DND-41 (cell line): ENCODE data around the gene SHISA6.

Source experiments
- ATAC-seq: fragments of 200-7000 bp; cut with Tn5 transposase; 3 replicates; pipeline ENCODE4 v1.9.1; 2021; ENCODE audit warnings: low read depth; ENCODE audit not compliant: insufficient read depth
- DNase-seq: peaks from one replicate; pipeline ENCODE4 v3.0.0-alpha.2; 2020
- H2AFZ ChIP-seq: 2 replicates; pipeline ENCODE4 v1.6.0; 2012; ENCODE audit warnings: low read depth, low read length
- H3K27ac ChIP-seq: 2 replicates; pipeline ENCODE4 v1.5.1; 2012; ENCODE audit warnings: low read length, inconsistent platforms
- H3K27me3 ChIP-seq: fragments of 200-600 bp; sonication (generic); 2 replicates; pipeline ENCODE4 v1.6.0; 2012; ENCODE audit warnings: low read length, mild to moderate bottlenecking, inconsistent platforms; ENCODE audit not compliant: insufficient read depth, poor library complexity
- H3K36me3 ChIP-seq: 2 replicates; pipeline ENCODE4 v1.5.1; 2012; ENCODE audit warnings: low read length, inconsistent platforms; ENCODE audit not compliant: insufficient read depth
- H3K4me1 ChIP-seq: 2 replicates; pipeline ENCODE4 v1.5.1; 2012; ENCODE audit warnings: mild to moderate bottlenecking, low read length; ENCODE audit not compliant: insufficient read depth
- H3K4me2 ChIP-seq: 2 replicates; pipeline ENCODE4 v1.6.0; 2012; ENCODE audit warnings: mild to moderate bottlenecking, moderate library complexity, low read length, inconsistent platforms; ENCODE audit not compliant: insufficient read depth
- H3K4me3 ChIP-seq, 2 experiments: fragments of 200-600 bp in 1 of 2; shearing (Covaris generic) in 1 of 2; 2 replicates each; pipeline ENCODE4 v1.5.1; 2012 to 2016; ENCODE audit warnings: inconsistent platforms in 2 of 2, low read length in 2 of 2, mild to moderate bottlenecking in 2 of 2, low read depth in 1 of 2, moderate library complexity in 1 of 2
- H3K79me2 ChIP-seq: 2 replicates; pipeline ENCODE4 v1.6.0; 2012; ENCODE audit warnings: low read length, inconsistent platforms; ENCODE audit not compliant: insufficient read depth
- H3K9ac ChIP-seq: 2 replicates; pipeline ENCODE4 v1.6.0; 2012; ENCODE audit warnings: low read depth, mild to moderate bottlenecking, inconsistent platforms, low read length, moderate library complexity
- H3K9me3 ChIP-seq: 2 replicates; pipeline ENCODE4 v1.5.1; 2012; ENCODE audit warnings: low read length, moderate library complexity, mild to moderate bottlenecking, inconsistent platforms; ENCODE audit not compliant: insufficient read depth, severe bottlenecking
- H4K20me1 ChIP-seq: 2 replicates; pipeline ENCODE4 v1.6.0; 2012; ENCODE audit warnings: low read length; ENCODE audit not compliant: insufficient read depth
- EZH2 ChIP-seq: IDR thresholded peaks from 3 replicates; pipeline ENCODE4 v1.6.1; 2012; ENCODE audit warnings: borderline replicate concordance, low read depth, mild to moderate bottlenecking, moderate library complexity, low read length, inconsistent platforms; ENCODE audit not compliant: severe bottlenecking
- TF ChIP-seq, protein P1 (sequence below): IDR thresholded peaks from 2 replicates; pipeline ENCODE4 v1.5.1; 2012; ENCODE audit warnings: borderline replicate concordance, low read length, moderate library complexity, mild to moderate bottlenecking; ENCODE audit not compliant: poor library complexity, severe bottlenecking; ENCODE audit errors: extremely low read depth

Gene SHISA6

DNA sequence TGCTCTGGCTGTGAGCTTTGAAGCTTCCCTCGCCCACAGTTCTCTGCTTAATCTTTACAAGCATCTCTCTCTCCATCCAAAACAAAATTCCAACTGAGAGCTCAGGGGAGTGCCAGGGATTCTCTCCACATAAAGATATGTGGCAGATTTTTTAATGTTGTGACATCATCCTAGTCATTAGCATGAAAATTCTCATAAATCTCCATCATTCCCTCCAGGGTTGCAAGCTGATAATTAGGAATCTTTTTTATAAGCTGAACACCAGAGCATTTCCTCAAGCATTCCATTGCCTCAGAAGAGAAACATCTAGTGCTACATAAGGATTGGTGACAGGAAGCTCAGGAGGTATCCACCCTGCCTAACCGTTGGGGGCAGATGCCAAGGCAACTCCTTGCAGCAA lies 274.9 kb downstream of the SHISA6 start:
- H3K36me3 ChIP-seq: no peaks in the 10 kb centered on the region
- no peak overlapping the region for H2AFZ ChIP-seq
- H3K4me1 ChIP-seq: no peaks in the 10 kb centered on the region
- TF ChIP-seq, protein P1, sequence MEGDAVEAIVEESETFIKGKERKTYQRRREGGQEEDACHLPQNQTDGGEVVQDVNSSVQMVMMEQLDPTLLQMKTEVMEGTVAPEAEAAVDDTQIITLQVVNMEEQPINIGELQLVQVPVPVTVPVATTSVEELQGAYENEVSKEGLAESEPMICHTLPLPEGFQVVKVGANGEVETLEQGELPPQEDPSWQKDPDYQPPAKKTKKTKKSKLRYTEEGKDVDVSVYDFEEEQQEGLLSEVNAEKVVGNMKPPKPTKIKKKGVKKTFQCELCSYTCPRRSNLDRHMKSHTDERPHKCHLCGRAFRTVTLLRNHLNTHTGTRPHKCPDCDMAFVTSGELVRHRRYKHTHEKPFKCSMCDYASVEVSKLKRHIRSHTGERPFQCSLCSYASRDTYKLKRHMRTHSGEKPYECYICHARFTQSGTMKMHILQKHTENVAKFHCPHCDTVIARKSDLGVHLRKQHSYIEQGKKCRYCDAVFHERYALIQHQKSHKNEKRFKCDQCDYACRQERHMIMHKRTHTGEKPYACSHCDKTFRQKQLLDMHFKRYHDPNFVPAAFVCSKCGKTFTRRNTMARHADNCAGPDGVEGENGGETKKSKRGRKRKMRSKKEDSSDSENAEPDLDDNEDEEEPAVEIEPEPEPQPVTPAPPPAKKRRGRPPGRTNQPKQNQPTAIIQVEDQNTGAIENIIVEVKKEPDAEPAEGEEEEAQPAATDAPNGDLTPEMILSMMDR: no peak
- no peak for TF ChIP-seq EZH2
- H3K4me2 ChIP-seq: no peak overlapping the region
- H3K79me2 ChIP-seq: no peaks in the 10 kb centered on the region
- no peaks in the 10 kb centered on the region for H3K9me3 ChIP-seq
- ATAC-seq (no peak), DNase-seq (no peak)
- no peaks in the 10 kb centered on the region for H4K20me1 ChIP-seq
- no peak overlapping the region for H3K9ac ChIP-seq
- H3K27ac ChIP-seq: no peak overlapping the region
- no peak overlapping the region for H3K4me3 ChIP-seq
- no peaks in the 10 kb centered on the region for H3K27me3 ChIP-seq

DNA sequence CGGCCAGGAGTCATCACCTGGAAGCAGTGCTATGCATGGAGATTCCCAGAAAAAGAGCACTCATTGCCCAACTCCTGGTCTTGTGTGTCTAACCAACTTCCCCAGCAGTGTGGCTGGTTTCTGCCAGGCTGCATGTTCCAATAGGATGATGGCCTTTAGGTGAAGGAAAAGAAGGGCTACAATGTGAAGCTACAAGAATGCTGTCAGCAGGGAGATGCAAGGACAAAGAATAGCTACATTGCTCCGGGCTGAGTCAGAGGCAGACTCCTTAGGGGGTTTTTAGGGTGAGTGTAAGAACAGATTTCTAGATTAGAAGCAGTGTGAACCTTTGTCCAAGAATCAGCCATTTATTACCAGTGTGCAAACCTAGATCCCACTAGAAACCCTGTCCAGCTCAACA lies 294.2 kb downstream of the SHISA6 start:
- TF ChIP-seq, protein P1: no peak
- no peak for TF ChIP-seq EZH2
- Histone ChIP-seq H3K4me2 (no peak overlapping the region), H3K36me3 (no peaks in the 10 kb centered on the region), H3K4me1 (no peaks in the 10 kb centered on the region), H3K4me3 (no peak overlapping the region), H3K9me3 (no peaks in the 10 kb centered on the region), H3K27me3 (no peaks in the 10 kb centered on the region), H4K20me1 (no peaks in the 10 kb centered on the region), H3K79me2 (no peaks in the 10 kb centered on the region), H2AFZ (no peak overlapping the region), H3K9ac (no peak overlapping the region), H3K27ac (no peak overlapping the region)
- no peak for DNase-seq
- ATAC-seq: no peak

DNA sequence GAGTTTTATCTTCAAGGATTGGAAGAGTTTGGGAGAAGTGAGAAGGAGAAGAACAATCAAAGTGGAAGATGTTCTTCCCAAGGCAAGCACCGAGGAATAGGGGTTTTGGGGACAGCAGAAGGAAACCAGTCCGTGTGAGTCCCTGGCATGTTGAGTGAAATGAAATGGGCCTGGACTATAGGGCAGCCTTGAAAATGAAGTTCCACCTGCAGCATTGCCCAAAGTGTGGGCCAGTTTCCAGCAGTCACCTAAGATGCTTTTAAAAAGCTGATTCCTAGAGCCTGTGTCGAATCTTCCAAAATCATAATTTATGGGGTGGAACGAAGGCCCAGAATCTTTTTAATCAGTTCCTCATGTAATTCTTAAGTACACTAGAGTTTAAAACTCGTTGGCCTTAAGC lies 297.4 kb downstream of the SHISA6 start:
- Histone ChIP-seq H3K4me2 (no peak overlapping the region), H3K79me2 (no peaks in the 10 kb centered on the region), H2AFZ (no peak overlapping the region), H3K27ac (no peak overlapping the region), H4K20me1 (no peaks in the 10 kb centered on the region), H3K27me3 (no peaks in the 10 kb centered on the region), H3K4me1 (no peaks in the 10 kb centered on the region), H3K4me3 (no peak overlapping the region), H3K36me3 (no peaks in the 10 kb centered on the region), H3K9ac (no peak overlapping the region), H3K9me3 (no peaks in the 10 kb centered on the region)
- TF ChIP-seq, protein P1: no peak
- no peak for TF ChIP-seq EZH2
- no peak for DNase-seq
- no peak for ATAC-seq

DNA sequence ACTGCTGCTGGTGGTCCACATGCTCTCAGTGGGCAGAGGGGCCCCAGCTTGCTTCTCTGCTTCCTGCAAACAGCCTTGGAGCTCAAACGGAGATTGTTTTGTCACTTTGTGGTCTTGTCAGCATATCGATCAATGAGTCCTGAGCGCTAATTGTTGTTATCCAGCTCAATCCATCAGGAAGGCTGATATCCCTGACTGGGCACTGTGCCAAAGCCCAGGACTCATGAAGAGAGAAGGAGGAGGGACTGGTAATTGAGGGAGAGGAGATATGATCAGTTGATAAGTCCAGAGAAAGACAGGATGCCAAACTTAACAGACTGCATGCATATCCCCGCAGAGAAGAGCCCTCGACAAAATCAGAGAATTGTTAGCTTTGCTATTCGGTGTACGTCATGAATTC lies 298.6 kb downstream of the SHISA6 start:
- H3K9ac ChIP-seq: no peak overlapping the region
- no peaks in the 10 kb centered on the region for H4K20me1 ChIP-seq

More for the DNA sequence above, 298.6 kb downstream of the SHISA6 start:
- H3K4me1 ChIP-seq: no peaks in the 10 kb centered on the region
- H3K79me2 ChIP-seq: no peaks in the 10 kb centered on the region
- TF ChIP-seq EZH2: no peak
- ATAC-seq: no peak
- no peaks in the 10 kb centered on the region for H3K9me3 ChIP-seq
- H3K27ac ChIP-seq: no peak overlapping the region
- no peaks in the 10 kb centered on the region for H3K27me3 ChIP-seq
- no peaks in the 10 kb centered on the region for H3K36me3 ChIP-seq
- H2AFZ ChIP-seq: no peak overlapping the region
- no peak overlapping the region for H3K4me2 ChIP-seq
- no peak for DNase-seq
- H3K4me3 ChIP-seq: no peak overlapping the region
